Uterus (tissue), 4 donors: ENCODE data around the gene CDK6. TPM values are rescaled to one million over a fixed set of nuclear protein-coding genes. Genes with fewer than 3 reads are reported as not detected.
A peak's percentile ranks its signal among the peaks of the same experiment; 100 is the strongest.

Experiments
- DNase-seq, 2 donors: peaks; one replicate each; pipeline ENCODE4 v3.0.0-alpha.2; 2019 to 2020
- H3K27ac ChIP-seq, 2 donors: fragments of 200-600 bp; sonication (generic); 1 replicate in 1 of 2; 2 replicates in 1 of 2; pipeline ENCODE4 v1.5.1; 2016 to 2018
- H3K27me3 ChIP-seq, 2 donors: fragments of 200-600 bp; sonication (generic); one replicate each; pipeline ENCODE4 v1.5.1; 2018 to 2019; ENCODE audit warnings: control low read depth in 1 of 2
- H3K36me3 ChIP-seq, 2 donors: fragments of 200-600 bp; sonication (generic); one replicate each; pipeline ENCODE4 v1.5.1; 2019; ENCODE audit warnings: control low read depth in 1 of 2
- H3K4me1 ChIP-seq, 2 donors: fragments of 200-600 bp; sonication (generic); one replicate each; pipeline ENCODE4 v1.5.1; 2018 to 2019; ENCODE audit warnings: control low read depth in 1 of 2
- H3K4me3 ChIP-seq, 2 donors: fragments of 200-600 bp; sonication (generic); 1 replicate in 1 of 2; 2 replicates in 1 of 2; pipeline ENCODE4 v1.5.1; 2018 to 2019; ENCODE audit warnings: mild to moderate bottlenecking in 1 of 2
- H3K9me3 ChIP-seq, 2 donors: fragments of 200-600 bp; sonication (generic); one replicate each; pipeline ENCODE4 v1.5.1; 2019; ENCODE audit warnings: control low read depth in 1 of 2
- POLR2A ChIP-seq, 2 donors: fragments of 450-650 bp; IDR thresholded peaks; one replicate each; pipeline ENCODE4 v1.6.1; 2016; ENCODE audit warnings: antibody characterized with exemption in 2 of 2, mild to moderate bottlenecking in 1 of 2, moderate library complexity in 1 of 2
- intact Hi-C: fragments of 100-400 bp; cut with DNase I; formaldehyde crosslinking; loops from one replicate; pipeline ENCODE4 v1.15.1; 2023; ENCODE audit warnings: low total_unique reads
- total RNA-seq, 4 donors: library from RNA; depleted of rRNA in 3 of 4; stranded (reverse); fragments of >200 nt in 3 of 4; gene quantifications; one replicate each; pipeline versions ENCODE4 v1.1.0 to v1.2.4, GENCODE V29; 2014 to 2023
- TF ChIP-seq, protein P1 (sequence below), 4 experiments: fragments of 200-600 bp in 2 of 4; fragments of 450-650 bp in 2 of 4; sonication (generic) in 2 of 4; IDR thresholded peaks; one replicate each; pipeline ENCODE4 v1.5.1; 2016 to 2019; ENCODE audit warnings: antibody characterized with exemption in 4 of 4, mild to moderate bottlenecking in 2 of 4, moderate library complexity in 1 of 4
- donor health status: DM: yes; HTN: yes; CAD: no.

Gene CDK6
- total RNA-seq, 4 donors from 2014 or later, result 5.9 to 117 (median 15.2) TPM

DNA sequence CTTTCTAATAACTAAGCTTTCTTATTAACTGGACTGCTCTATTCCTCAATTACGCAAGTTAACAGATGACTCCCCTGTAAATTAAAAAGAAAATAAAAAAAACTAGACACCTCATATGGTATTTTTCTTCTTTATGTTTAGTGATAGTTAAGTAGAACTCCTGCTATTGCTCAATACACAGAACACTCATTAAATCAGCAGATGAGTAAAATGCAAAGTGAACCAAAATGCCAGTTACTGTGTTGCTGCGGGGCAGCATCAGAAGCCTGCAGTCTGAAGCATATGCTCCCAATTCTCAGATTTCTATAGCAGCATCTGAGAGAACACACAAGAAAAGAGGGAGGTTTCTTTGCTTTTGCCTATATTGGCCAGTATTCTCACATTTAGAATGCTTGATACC lies 28.4 kb downstream of the CDK6 start:
- Histone ChIP-seq H3K27ac (peak overlapping the region in 1 of 2 donors; percentile 40), H3K4me3 (no peak overlapping the region), H3K27me3 (no peaks in the 10 kb centered on the region), H3K9me3 (no peaks in the 10 kb centered on the region), H3K36me3 (no peaks in the 10 kb centered on the region), H3K4me1 (no peaks in the 10 kb centered on the region)
- TF ChIP-seq POLR2A (IDR thresholded peaks at IDR 0.05), result no peak
- TF ChIP-seq, protein P1, sequence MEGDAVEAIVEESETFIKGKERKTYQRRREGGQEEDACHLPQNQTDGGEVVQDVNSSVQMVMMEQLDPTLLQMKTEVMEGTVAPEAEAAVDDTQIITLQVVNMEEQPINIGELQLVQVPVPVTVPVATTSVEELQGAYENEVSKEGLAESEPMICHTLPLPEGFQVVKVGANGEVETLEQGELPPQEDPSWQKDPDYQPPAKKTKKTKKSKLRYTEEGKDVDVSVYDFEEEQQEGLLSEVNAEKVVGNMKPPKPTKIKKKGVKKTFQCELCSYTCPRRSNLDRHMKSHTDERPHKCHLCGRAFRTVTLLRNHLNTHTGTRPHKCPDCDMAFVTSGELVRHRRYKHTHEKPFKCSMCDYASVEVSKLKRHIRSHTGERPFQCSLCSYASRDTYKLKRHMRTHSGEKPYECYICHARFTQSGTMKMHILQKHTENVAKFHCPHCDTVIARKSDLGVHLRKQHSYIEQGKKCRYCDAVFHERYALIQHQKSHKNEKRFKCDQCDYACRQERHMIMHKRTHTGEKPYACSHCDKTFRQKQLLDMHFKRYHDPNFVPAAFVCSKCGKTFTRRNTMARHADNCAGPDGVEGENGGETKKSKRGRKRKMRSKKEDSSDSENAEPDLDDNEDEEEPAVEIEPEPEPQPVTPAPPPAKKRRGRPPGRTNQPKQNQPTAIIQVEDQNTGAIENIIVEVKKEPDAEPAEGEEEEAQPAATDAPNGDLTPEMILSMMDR (IDR thresholded peaks at IDR 0.05), result no peak
- intact Hi-C loops, result no loop called here
- DNase-seq, result no peak

DNA sequence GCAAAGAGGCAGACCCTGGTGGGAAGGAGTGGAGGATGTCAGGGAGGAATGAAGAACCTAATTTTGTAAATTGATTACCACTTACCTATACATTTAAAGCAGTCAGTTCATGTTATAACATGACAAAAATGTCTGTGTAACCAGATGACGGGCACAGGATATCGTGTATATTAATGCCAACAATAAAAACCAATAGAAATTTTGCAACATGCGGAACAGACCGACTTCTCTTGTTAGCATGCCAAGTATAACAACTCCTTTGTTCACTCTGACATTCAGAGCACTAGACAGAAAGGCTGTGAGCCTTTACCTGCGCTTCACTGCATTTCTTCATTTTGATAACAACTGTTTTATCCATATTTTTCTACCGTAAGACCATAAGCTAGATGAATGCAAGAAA lies 29.9 kb downstream of the CDK6 start:
- H3K4me1 ChIP-seq, result no peaks in the 10 kb centered on the region
- H3K27ac ChIP-seq, result no peak overlapping the region
- H3K9me3 ChIP-seq, result no peaks in the 10 kb centered on the region
- no peak for TF ChIP-seq POLR2A (IDR thresholded peaks at IDR 0.05)
- TF ChIP-seq, protein P1 (IDR thresholded peaks at IDR 0.05), result no peak
- no peaks in the 10 kb centered on the region for H3K27me3 ChIP-seq
- H3K4me3 ChIP-seq, result no peak overlapping the region
- DNase-seq, result no peak
- intact Hi-C loops, result no loop called here
- H3K36me3 ChIP-seq, result no peaks in the 10 kb centered on the region

DNA sequence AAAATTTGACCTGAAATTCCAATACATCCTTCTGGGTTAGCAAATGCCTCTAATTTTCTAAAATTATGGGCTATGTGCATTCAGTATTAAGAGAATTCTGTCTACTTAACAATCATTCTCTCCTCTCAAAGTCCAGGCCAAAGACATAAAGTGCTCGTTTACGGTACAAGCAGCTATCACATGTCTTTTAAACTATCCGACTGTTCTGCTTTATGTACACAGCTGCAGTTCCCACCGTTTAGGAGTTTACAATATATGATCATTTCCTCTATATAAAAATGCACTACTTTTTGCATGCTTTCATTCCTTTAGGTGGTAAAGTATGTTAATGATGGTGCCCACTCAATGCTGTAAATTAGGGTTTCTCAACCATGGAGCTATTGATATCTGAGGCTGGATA lies 34.0 kb downstream of the CDK6 start:
- TF ChIP-seq, protein P1 (IDR thresholded peaks at IDR 0.05), result no peak
- no peak for TF ChIP-seq POLR2A (IDR thresholded peaks at IDR 0.05)
- intact Hi-C loops, result no loop called here
- H3K4me1 ChIP-seq, result no peaks in the 10 kb centered on the region
- DNase-seq, result no peak
- H3K27me3 ChIP-seq, result no peaks in the 10 kb centered on the region
- H3K4me3 ChIP-seq, result no peak overlapping the region
- H3K36me3 ChIP-seq, result no peaks in the 10 kb centered on the region
- H3K27ac ChIP-seq, result no peak overlapping the region
- H3K9me3 ChIP-seq, result no peaks in the 10 kb centered on the region

DNA sequence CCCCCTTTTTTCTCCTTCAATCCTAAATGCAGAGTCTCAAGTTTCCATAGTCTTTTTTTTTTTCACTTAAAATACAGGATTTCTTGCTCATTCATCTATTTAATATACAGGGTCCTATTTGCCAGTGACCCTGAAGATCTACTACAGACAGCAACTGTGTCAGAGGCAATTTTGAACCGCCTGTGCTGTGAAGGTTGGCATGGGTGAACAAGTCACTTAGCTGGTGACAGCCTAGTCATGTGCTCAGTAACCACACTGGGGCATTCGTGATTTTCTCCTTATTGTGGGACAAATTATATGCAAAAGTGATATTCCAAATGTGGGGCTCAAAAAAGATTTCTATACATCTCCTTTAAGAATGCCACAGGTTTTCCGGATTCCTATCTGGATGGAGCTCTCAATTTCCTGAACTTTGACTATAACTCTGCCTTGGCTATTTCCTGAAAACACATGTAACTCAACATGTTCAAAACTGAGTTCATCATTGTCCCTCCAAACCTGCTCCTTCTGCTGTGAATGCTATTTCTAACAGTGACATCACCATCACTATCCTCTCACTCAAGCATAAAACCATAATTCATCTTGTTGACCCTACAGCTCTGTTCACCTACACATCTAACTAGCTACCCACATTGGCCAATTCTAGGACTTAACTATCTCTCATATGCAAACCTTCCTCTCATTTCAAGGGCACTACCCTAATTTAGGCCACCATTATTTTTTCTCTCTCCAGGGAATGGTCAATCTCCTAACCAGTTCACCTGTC lies 36.7 kb downstream of the CDK6 start:
- Histone ChIP-seq H3K4me3 (no peak overlapping the region), H3K36me3 (no peaks in the 10 kb centered on the region), H3K4me1 (no peaks in the 10 kb centered on the region), H3K27ac (no peak overlapping the region), H3K27me3 (no peaks in the 10 kb centered on the region), H3K9me3 (no peaks in the 10 kb centered on the region)
- intact Hi-C loops, result no loop called here
- no peak for DNase-seq
- TF ChIP-seq, protein P1 (IDR thresholded peaks at IDR 0.05), result no peak
- no peak for TF ChIP-seq POLR2A (IDR thresholded peaks at IDR 0.05)

DNA sequence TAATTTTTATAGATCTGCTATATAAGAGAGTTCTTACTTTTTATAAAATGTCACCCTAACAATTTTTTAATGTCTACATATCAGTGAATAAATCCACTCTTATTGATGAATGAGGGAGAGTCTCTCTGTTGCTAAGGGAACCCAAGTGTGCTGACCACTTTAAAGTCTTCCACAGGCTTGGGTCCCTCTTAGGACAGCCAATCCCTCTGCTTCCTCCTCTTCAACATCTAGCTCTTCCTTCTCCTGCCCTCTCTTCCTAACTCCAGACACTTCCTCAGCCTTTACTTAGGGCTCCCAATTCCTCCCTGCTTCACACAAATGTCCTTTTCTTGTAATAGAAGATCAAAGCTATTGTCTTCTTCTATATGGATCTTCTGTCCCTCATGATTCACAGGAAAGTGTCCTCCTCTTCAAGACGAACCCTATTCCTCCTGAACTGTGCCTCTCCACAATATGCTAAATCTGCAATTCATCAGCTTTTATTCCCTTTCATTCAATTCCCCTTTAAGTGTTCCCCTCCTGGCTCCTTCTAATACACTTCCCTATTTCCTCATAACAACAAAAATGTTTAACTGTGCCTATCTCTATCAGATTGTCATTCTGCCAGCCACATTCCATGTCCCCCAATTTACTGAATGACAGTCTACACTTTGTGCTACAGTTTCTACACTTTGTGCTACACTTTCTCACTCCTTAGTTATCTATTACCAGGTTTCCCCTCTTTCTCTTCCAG lies 37.7 kb downstream of the CDK6 start:
- Histone ChIP-seq H3K4me1 (no peaks in the 10 kb centered on the region), H3K36me3 (no peaks in the 10 kb centered on the region)

More for the DNA sequence above, 37.7 kb downstream of the CDK6 start:
- intact Hi-C loops, result no loop called here
- no peaks in the 10 kb centered on the region for H3K9me3 ChIP-seq
- DNase-seq, result no peak
- no peaks in the 10 kb centered on the region for H3K27me3 ChIP-seq
- no peak overlapping the region for H3K27ac ChIP-seq
- TF ChIP-seq, protein P1 (IDR thresholded peaks at IDR 0.05), result no peak
- no peak for TF ChIP-seq POLR2A (IDR thresholded peaks at IDR 0.05)
- no peak overlapping the region for H3K4me3 ChIP-seq
